ENCODE results near the gene DEDD.

The DEDD gene

DNA sequence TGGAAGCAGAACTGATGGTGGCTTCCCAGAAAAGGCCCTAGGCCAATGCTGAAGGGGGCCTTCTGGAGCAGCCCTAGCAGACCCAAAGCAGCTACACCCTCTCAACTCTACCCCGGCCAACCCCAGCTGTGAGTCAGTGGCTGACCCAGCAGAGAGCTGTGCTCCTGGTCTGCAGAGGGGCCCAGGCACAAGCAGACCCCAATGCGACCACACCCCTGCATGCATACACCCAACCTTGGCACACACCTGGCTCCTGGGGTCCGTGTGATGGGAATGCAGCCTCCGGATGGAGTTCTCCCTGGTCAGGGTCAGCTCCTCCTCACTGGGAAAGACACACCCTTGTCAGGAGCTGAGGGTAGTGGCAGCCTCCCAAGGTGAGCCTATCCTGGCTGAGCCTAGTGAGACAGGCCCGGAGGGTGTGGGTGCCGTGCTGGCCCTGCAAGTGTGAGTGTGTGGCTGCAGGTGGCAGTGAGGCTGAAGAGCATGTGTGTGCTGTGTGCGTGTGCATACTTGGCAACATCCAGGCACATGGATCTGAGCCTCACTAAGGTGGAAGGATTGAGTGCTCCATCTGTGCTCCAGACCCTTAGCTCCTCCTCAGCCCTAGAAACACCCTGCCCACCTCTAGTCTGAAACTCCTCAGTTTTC is 58.9 kb downstream of the DEDD start:
- no peak for DNase-seq (ENCODE audit: low read depth)

DNA sequence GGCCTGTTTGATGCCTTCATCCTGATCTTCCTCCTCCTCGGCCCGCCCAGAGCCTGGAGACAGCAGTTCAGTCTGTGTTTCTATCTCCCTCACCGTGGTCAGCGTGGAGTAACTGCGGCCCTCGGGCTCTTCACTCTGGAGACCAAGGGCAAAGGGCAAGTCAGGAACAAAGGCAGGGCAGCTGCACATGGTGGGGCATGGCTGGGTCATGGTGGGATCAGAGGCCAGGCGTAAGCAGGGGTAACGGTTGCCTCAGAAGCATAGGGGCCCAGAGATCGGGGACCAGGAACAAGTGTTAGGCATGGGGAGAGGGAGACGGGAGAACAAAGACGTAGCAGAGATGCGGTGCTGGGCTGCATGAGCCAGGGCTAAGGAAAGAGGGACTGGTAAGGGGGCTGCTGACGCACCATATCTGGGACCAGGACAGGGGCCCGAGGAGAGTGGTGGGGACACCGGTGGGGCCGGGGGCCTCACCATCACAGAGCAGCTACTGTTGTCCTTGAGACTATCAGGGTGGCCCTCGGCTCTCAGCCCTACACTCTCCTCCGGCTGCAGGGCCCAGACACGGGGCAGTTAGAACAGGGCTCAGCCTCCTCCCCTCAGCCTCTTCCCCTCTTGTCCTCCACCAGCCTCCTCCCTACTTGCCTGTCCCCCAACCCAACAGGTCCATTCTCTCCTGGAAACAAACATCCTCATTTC is 59.6 kb downstream of the DEDD start:
- no peak for DNase-seq (ENCODE audit: low read depth)

DNA sequence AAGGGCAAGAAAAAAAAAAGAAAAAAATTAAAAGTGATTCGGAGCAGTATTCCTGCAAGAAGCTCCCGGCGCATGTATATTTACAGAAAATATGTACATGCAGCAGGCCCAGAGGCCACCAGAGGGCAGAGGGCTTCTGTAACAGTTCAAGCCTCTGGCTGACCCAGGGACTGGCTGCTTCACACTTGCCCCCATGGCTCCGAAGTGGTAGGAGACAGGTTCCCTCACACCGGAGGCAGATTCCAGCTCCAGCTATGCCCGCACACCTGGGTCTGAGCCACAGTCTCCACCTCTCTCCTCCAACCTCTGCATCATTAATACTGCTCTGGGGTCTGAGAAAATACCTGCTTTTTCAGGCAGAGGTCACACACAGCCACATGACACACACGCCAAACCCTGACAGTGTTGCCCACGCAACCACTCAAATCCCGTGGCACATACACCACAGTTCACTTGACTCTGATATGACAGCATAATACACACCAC is 60.5 kb downstream of the DEDD start:
- peak; percentile 17 for DNase-seq (ENCODE audit: low read depth)
